Stimulated activated CD8-positive, alpha-beta memory T cell treated with anti-CD3 and anti-CD28 coated beads, Interleukin-12 subunit alpha, Interleukin-12 subunit beta, amount 100 ng/mL, for 4 hours (primary cell): ENCODE measurements around the gene ECSIT.
"Not testable (repeated sequence)": the region's sequence is repeated elsewhere in the genome, so short reads cannot be mapped to it uniquely, and the experiment has no call there.

Experiments
- DNase-seq: peaks from one replicate; pipeline ENCODE4 v3.0.0-alpha.2; 2020; ENCODE audit warnings: low read depth

The ECSIT gene

GRCh38 chr19:11528551-11529341 lies at the start of gene ECSIT:
ECSIT (minus strand) TSS chr19:11529134; CDS start chr19:11519170, 9,964 bp downstream.
- peak; percentile 81 for DNase-seq

- DNase-seq = no peak
Measured at GRCh38 chr19:11577451-11578257, 48.7 kb upstream of the ECSIT start, which contains the start of gene ACP5. ACP5 (minus strand) TSS chr19:11577645; CDS start chr19:11577317, 328 bp downstream.

- no peak for DNase-seq
Measured at GRCh38 chr19:11576227-11576626, 47.3 kb upstream of the ECSIT start.

GRCh38 chr19:11574689-11575088 lies 45.8 kb upstream of the ECSIT start:
- DNase-seq = no peak

- DNase-seq = not testable (repeated sequence)
Measured at GRCh38 chr19:11573763-11574162, 44.8 kb upstream of the ECSIT start.

GRCh38 chr19:11573354-11573753 lies 44.4 kb upstream of the ECSIT start:
- not testable (repeated sequence) for DNase-seq

GRCh38 chr19:11570039-11570462 lies 41.1 kb upstream of the ECSIT start:
- DNase-seq = no peak

- DNase-seq = no peak
Measured at GRCh38 chr19:11566164-11566563, 37.2 kb upstream of the ECSIT start.

- DNase-seq = not testable (repeated sequence)
Measured at GRCh38 chr19:11565649-11565980, 36.7 kb upstream of the ECSIT start.

GRCh38 chr19:11564082-11564807 lies 35.3 kb upstream of the ECSIT start:
- not testable (repeated sequence) for DNase-seq

- no peak for DNase-seq
Measured at GRCh38 chr19:11563532-11563931, 34.6 kb upstream of the ECSIT start.

GRCh38 chr19:11560404-11561051 lies 31.6 kb upstream of the ECSIT start:
- DNase-seq = no peak

GRCh38 chr19:11558881-11559828 lies 30.2 kb upstream of the ECSIT start, which contains the start of gene ELOF1:
ELOF1 (minus strand) TSS chr19:11559230; CDS start chr19:11554347, 4,883 bp downstream.
- DNase-seq = peak; percentile 92

GRCh38 chr19:11556634-11557420 lies 27.9 kb upstream of the ECSIT start:
- DNase-seq = no peak

GRCh38 chr19:11555246-11555645 lies 26.3 kb upstream of the ECSIT start:
- no peak for DNase-seq

- DNase-seq = no peak
Measured at GRCh38 chr19:11554160-11554559, 25.2 kb upstream of the ECSIT start.

- no peak for DNase-seq
Measured at GRCh38 chr19:11552666-11553372, 23.9 kb upstream of the ECSIT start.

- DNase-seq = no peak
Measured at GRCh38 chr19:11551603-11552235, 22.8 kb upstream of the ECSIT start.

- DNase-seq = no peak
Measured at GRCh38 chr19:11550265-11550664, 21.3 kb upstream of the ECSIT start.
